Fibroblast of peridontal ligament (primary cell): Measurements from ENCODE around the gene COL2A1.

ENCODE experiments used
- DNase-seq: peaks from one replicate; pipeline ENCODE4 v3.0.0-alpha.2; 2010; ENCODE audit errors: extremely low read depth

COL2A1 gene

DNA sequence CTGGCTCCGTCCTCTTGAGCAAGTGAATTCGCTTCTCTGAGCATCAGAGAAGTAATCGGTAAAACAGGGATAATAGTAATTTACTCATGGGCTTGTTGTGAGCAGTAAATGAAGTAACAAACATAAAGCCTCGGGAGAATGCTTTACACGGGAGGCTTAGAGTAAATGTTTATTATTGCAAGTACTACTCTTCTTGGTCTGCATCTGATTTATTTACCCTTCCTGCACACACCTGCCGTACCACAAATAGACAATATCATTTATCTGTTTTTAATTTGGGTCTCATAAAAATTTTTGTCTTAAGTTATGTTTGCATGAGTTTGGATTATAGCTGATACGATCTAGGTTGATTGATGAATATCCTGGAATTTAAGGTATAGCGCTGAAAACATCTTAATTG lies 7.8 kb upstream of the COL2A1 start:
- DNase-seq: no peak

DNA sequence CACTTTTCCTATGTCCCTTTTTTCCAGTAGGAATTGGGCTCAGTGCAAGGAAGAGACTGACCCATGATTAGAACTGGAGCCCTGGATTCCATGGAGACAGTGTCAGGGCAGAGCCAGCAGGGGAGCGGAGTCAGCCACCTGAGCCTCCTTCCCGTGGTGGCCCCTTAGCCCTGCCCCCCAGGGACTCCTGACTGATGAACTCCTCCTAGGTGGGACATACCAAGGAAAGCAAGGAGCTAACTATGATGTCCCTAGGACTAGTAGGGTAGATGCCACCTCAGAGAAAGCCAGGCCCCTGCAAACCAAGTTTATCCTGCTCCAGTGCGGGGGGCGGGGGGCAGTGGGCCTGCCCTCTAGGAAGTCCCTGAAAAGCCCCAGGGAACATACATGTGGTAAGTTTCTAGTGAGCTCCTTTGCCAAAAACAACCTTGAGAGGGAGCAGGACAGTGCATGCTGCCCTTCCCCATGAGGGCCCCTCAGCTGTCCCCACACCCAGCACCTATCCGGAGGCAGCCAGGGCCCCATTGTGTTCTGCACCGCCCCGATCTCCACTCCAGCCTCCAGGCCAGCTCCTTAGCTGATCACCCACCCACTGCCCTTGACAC lies 6.2 kb upstream of the COL2A1 start:
- DNase-seq: no peak

DNA sequence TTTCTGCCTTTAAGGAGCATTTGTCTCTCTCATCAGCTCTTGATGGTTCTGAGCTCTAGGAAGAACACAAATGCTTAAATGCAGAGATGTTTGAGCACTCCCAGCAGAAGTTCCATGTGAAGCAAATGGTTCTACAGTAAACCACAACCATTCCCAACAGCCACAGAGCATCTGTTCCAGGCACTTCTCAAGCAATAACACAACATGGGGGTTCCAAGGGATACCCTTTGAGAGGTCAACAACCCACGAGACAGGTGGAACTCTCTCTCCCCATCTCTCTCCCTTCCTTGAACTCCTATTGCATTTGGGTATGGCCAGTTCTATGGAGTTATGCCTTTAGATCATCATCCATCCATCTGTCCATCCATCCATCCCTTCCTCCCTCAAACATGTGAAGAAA lies 5.2 kb upstream of the COL2A1 start:
- DNase-seq: no peak

DNA sequence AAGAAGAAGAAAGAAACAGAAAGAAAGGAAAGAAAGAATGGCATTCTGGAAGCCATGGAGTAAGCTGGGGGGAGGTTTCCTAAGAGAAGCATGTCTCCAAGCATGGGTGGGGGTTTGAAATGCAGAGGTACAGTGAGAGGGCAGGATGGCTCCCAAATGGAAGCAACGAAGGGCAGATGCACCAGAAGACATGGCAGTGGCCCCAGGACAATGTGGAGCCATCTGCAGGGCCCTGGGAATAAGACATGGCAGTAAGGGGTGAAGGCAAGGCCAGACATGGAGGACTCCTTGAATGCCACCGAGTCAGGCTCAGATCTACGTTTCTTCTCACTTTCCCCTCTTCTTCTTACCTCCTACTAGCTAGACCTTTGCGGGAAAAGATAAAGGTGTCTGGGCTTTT lies 4.7 kb upstream of the COL2A1 start:
- DNase-seq: no peak

DNA sequence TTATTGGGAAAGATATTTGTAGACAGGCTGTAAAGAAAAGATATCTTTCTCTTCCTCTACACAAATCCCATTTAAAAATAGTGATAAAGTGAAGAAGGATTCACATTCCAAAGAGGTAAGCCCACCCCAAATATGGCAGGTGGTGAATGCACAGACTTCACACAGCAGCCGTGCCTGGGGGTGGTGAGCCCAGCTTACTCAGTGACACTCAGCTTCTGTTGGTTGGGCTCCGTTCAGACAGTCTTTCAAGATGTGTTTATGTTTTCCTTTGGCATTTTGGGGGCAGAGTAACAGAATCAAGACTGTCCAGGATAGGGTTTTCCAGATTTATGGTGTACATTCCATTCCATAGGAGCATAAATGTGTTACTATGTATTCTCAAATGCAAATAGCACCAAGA lies 4.1 kb upstream of the COL2A1 start:
- no peak for DNase-seq

DNA sequence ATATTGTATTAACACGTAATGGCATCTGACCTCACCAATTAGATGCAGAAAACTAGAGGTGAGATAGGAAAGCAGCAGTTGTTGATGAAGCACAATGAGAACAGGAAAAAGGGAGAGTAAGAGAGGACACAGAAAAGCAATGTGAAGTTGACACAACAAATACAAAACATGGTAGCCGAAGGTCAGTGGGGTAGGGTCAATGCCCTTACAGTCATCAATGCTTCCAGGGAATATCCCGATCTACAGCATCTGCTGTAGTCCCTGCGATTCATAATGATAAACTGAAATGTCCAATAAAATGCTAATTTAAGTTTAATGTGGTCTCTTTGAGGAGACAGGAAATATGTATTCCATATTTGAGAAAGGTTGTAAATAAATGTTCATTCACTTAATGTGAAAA lies 2.9 kb upstream of the COL2A1 start:
- no peak for DNase-seq

DNA sequence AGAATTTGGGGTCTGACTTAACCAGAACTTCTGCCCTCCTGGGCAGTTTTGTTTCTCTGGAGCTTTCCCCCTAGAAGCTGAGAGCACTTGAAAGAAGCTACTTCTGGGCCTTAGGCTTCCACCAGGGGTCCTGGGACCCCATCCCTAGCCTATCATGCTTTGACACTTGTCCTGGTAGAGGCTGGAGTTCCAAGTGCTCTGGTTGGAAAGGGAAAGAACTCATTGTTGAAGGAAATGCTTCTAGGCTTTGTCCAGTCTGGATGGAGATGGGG lies 1.4 kb upstream of the COL2A1 start:
- DNase-seq: no peak

DNA sequence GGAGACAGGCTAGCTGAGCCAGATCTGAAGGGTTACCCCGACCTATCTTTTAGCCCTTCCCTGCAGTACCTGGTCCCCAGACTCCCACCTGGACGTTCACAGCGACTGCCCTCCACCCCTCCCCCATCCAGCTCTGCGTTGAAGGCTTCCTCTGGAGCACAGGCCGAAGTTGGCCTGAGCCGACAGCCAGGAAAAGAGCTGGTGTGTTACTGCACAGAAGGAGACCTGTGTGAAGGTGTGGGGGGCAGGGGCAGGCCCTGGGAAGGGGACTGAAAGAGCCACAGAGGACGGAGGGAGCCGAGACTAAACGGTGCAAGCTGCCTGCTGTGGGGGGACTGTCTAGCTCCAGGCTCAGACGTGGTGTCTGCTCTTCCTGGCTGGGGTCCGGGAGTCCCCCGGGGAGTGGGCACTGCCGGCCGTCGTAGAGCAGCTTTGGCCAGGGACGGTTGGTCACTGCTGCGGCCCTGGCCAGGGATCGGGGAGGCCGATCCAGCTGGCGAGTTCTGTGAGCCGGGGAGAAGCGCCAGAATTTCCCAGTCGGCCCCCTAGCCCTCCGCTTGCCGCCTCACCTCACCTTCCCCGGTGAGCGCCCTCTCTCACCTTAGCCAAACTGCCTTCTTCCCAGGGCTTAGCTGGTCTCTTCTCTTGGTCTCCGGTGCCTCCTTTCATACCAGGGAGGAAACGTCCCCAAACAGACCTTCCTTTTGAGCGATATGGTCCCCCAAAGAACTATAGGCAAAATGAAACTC lies 899 bp upstream of the COL2A1 start:
- no peak for DNase-seq

DNA sequence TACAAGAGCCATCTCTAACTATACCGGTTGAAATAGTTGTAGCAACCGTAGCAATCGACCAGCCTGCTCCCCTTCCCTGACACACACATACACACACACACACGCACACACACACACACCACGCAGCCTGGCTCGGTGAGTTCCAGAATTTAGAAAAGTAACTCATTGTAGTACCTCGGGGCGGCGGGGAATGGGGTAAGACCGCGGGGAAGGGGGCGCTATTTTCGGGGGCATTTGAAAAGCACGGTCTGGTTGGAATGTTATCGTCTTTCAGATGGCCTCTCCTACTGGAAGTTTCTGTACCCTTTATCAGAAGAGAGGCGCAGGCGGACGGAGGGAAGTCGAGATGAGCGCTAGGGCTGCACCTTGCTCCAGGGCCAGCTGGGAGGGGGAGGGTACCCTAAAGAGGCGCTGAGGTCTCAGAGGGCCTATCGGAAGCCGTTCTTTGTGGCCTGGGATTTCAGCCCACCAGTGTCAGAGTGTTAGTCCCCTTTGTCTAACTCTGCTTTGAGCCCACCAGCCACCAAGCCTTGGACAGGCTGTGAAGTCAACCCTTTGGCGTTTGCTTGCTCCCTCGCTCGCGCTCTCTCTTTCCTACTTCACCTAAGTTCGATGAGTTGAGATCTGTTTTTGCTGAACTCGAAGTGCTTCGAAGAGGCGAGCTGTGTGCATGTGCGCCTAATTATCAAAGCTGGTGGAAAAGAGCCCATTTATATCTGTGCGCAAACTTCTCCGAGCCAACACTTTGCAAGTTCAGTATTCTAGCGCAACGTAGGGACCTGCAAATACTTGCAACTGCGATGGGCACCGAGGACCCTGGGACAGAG lies 837 bp downstream of the COL2A1 start:
- peak; percentile 14 for DNase-seq

DNA sequence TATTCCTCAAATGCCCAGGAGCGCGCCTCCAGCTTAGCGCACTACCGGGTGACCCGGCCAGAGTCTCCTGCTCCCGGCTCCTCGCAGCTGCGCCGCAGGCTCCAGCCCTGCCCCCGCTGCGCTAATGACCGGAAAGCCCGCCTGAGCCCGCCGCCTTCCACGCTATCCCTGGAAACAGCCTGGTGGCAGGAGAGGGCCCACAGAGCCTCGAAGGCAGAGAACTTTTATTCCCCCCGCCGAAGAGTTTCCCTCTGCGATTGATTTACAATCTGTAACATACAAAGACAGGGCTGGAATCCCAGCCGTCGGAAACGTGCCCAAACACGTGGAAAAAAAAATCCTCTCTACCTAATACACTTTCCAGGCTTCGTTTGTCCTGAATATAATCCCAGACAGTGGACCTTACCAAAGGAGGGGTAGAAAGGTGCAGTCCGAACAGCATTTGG lies 1.5 kb downstream of the COL2A1 start:
- DNase-seq: peak; percentile 12

DNA sequence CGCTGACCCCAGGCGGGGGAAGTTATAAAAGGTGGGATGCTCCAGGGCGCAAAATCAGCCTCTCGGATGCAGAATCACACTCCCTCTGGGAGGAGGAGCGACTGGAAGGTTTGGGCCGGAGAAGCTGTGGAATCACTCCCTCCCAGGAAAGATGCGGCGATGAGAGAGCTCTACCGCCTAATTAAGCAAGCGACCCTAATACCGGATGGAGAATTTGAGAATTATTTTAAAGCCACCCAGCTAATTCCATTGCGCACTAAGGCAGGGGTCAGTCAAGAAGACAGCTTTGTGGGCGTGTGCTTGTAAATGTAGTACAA lies 1.9 kb downstream of the COL2A1 start:
- no peak for DNase-seq

DNA sequence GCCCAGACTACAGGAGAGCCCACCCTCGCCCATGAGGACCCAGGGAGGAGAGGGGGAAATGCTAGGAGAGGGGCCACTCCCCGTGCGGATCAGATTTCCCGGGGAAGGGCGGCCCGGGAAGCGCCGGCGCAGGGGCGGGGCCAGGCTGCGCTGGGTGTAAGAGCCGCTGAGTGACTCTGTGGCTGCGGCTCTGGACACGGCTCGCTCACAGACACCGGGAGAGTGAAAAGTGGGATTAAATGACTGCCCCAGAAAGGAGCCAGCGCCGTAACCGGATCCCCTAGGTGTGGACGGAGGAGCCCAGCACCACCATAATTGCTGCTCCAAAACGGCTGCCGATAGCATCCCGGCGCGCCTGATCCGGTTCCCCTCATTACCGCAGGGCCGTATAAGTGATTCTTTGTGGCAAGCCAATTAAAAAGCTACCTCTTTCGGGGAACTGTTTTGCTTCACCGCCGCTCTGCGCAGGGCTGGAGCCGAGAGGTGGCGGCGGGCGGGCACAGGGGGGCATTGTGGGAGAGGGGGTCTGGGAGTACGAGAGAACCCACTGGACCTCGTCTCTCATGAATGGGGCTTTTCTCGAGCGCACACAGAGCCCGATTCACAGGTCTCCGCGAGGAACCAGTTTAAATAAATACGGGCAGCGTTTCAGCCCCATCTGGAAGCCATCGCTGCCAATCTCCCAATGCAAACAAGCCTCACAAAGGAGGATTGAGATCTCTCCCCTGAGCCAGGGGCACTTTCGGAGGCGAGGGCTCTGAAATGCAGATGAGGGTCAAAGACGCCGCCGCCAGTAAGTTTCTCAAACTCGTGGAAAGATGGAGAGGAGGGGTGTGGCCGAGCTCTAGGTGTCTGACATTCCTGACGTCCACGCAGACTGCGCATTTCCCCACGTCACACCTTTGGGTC lies 2.5 kb downstream of the COL2A1 start:
- no peak for DNase-seq

DNA sequence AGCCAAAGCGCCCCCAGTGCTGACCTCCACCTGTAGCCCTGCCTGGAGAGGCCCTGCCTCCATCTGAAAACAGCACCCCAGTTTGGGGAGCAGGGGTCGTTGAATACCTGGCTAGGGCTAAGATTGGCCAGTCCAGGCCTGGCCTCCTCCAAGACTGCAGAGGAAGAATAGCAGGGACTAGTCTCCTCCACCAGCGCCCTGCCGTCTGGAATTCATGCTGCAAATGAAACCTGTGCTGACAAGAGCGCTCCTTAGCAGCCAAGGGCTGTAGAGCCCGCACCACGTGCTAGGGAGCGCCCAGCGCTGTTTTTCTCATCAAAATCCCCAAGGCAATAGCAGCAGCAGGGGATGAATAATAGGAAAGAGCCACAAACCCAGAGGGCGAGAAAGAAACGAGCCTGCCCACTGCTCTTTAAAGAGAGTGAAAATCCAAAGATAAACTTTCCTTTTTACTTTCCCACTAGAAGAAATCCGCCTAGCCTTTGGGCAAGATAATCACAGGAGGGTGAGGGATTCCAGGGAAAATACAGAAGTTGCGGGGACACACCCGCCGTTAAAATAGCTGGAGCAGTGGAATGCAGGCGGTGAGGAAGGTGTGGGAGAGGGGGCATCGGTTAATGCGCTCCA lies 3.3 kb downstream of the COL2A1 start:
- peak; percentile 35 for DNase-seq

DNA sequence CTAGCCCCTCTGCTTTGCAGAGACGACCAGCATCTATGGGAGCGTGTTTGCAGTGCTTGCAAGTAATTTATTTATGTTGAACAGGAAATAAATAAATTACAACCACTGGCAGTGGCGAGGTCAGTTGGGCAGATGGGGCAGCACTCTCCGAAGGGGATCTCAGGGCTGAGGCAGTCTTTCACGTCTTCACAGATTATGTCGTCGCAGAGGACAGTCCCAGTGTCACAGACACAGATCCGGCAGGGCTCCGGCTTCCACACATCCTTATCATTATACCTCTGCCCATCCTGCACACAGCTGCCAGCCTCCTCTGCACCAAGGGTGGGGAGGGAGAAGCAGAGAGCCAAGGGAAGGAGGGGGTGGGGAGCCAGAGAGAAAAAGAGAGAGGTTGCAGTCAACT lies 4.5 kb downstream of the COL2A1 start:
- no peak for DNase-seq

DNA sequence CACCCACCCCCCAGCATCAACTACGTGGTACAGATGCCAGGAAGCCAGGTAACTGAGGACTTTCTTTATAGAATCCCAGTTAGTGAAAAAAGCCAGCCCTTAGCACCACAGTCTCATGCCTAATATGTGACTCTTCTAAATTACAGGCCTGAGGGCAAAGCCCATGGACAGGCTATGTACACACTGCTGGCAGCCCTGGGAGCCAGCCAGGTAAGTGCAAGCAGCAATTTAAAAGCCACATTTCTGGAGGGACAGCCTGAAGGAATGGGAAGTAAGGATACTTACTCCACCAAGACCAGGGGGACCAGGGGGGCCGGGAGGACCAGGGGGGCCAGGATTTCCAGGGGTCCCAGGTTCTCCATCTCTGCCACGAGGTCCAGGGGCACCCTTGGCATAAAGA lies 7.0 kb downstream of the COL2A1 start:
- no peak for DNase-seq

DNA sequence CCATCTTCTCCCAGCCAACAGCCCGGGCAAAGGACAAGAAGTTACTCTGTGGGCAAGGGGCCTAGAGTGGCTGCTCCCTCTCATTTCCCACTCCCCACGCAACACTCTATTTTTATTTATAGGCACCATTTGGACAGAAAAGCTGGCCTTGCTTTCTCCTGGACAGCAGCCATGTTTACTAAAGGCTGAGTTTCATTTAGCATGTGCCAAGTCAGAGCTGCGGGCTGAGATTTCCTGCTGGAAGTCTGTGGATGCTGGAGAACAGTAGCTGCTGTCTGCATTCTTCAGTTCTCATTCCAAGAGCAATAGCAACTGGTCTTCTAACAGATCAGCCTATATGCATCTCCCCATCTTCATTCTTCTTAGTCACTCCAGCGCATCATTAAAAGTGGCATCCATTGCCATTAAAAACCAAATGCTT lies 8.3 kb downstream of the COL2A1 start:
- DNase-seq: peak; percentile 76

DNA sequence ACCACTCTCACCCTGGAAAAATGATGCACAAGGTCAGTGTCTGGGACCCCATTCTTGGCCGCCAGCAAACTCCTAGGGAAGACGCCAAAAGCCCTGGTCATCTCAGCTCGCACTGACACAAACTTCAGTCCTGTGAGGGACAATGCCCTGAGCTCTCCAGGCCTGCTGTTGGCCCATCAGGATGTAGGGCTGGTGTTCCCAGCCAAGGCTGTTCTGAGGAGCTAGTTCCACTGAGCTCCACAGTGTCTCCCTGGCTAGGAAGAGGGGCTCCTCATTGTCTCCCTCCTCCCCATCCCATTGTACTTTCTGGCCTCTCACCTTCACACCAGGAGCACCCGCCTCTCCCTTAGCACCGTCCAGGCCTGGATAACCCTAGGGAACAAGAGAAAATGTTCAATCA lies 10.8 kb downstream of the COL2A1 start:
- no peak for DNase-seq

DNA sequence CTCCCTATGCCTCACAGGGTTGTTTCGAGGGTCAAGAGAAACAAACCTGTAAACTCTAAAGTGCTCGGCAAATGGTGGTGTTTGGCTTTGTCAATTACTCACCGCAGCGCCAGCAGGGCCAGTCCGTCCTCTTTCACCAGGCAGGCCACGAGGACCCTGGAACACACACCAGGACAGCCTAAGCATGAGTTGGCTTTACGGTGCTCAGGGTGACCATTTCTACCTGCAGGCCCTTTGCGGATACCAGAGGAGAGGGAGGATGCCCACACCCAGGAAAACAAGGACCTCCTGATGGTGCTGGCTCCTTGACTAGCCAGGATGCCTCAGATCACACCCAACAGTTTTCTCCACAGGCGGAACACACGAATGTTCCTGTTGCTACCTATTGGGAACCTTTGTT lies 11.5 kb downstream of the COL2A1 start:
- DNase-seq: no peak

DNA sequence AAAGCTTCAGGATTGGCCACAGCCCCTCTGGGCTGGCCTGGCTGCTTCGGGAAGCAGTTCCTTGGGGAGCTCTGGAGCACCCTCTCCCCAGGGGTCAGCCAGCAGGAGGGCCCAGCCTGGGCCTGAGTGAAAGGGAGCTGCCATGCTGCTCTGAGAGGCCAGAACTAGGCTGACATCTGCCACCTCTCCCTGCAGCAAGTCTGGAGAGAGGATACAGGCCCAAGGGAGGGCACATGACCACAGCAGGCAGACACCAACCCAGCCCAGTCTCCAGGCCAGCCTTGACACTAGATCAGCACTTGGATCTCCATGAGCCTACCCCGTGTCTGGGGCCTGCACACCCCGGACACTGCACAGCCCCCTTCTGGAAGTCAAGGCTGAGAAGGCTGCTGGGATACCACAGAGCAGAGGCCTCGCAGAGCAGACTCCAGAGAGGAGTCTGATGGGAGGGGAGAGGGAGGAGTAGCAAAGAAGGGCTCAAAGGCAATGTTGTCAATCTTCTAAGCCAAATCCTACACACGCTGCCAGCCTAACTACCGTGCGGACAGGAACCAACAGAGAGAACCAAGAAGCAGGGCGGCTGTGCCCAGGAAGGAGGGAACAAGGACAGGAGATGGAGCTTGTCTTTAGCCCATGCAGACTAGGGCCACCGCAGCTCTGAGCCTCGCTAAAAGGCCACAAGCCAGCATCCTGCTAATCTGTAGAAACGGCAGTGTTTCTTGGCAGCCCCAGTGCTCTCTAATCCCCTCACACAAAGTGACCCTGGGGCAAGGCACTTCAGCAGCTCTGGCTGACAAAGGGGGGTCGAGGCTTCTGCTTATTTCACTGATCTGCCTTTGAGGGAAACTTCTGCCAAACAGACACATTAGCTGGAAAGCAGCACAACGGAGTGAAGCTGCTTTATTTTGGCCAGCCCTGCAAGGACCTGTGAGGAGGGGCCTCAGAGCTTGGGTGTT lies 12.9 kb downstream of the COL2A1 start:
- DNase-seq: no peak

DNA sequence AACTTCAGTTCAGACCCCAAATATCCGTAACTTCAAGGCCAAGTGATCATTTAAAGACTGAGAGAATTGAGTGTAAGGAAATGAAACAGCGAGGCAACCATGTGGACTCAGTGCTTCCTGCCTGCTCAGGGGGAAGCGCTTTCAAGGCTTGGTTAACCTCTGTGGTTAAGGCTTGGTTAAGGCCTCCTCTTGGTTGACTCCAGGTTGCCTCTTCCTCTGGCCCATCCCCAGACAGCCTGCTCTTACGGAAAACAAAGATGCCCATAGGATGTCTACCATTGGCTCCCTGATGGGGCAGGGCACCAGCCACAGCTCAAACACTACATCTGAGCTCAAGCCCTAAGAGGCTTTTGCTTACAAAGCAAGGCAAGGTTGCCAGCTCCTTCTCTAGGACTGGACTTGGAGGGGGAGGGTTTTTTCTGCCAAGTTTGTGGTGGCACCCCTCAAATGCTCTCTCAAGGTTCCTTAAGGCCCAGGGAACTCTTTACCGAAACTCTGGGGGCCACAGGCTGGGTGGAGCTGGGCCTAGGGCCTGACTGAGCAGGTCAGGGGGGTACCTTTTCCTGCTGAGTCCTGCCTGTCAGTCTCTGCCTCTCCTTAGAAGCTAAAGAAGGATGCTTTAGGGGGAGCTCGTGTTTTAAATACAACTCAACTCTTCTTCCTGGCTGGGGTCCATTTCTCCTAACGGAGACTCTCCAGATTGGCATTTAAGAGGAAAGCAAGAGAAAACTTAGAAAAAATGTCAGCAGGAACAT lies 13.7 kb downstream of the COL2A1 start:
- peak; percentile 61 for DNase-seq
